Astrocyte (in vitro differentiated cells and primary cell): ENCODE measurements around the gene BRMS1. TPM values are rescaled to one million over a fixed set of nuclear protein-coding genes. Genes with fewer than 3 reads are reported as not detected.

ENCODE experiments used
- DNase-seq: peaks from one replicate; pipeline ENCODE4 v3.0.0-alpha.2; 2010; ENCODE audit warnings: low read depth
- FAIRE-seq: peaks from 2 replicates; lab custom pipeline; 2011; peaks lifted over from hg19 to GRCh38; lab: Jason Lieb, UNC
- H2AFZ ChIP-seq: 2 replicates; pipeline ENCODE4 v1.6.0; 2012; ENCODE audit warnings: low read depth, low read length, inconsistent platforms
- H3K27ac ChIP-seq: 2 replicates; pipeline ENCODE4 v1.5.1; 2011; ENCODE audit warnings: low read depth, low read length, inconsistent platforms
- H3K27me3 ChIP-seq: 2 replicates; pipeline ENCODE4 v1.6.0; 2011; ENCODE audit warnings: low read length, inconsistent platforms; ENCODE audit not compliant: insufficient read depth
- H3K36me3 ChIP-seq: 2 replicates; pipeline ENCODE4 v1.5.1; 2011; ENCODE audit warnings: low read length, inconsistent platforms; ENCODE audit not compliant: insufficient read depth
- H3K4me1 ChIP-seq: 2 replicates; pipeline ENCODE4 v1.5.1; 2011; ENCODE audit warnings: low read length, inconsistent platforms; ENCODE audit not compliant: insufficient read depth
- H3K4me2 ChIP-seq: 2 replicates; pipeline ENCODE4 v1.6.0; 2012; ENCODE audit warnings: low read length, inconsistent platforms
- H3K4me3 ChIP-seq: 2 replicates; pipeline ENCODE4 v1.5.1; 2011; ENCODE audit warnings: low read depth, mild to moderate bottlenecking, low read length, inconsistent platforms; ENCODE audit not compliant: insufficient read depth
- H3K79me2 ChIP-seq: 2 replicates; pipeline ENCODE4 v1.6.0; 2012; ENCODE audit warnings: mild to moderate bottlenecking, low read length, inconsistent platforms; ENCODE audit not compliant: insufficient read depth
- H3K9ac ChIP-seq: 2 replicates; pipeline ENCODE4 v1.6.0; 2012; ENCODE audit warnings: mild to moderate bottlenecking, low read length, inconsistent platforms
- H3K9me3 ChIP-seq: 2 replicates; pipeline ENCODE4 v1.5.1; 2012; ENCODE audit warnings: low read depth, mild to moderate bottlenecking, low read length, inconsistent platforms; ENCODE audit not compliant: insufficient read depth
- H4K20me1 ChIP-seq: 2 replicates; pipeline ENCODE4 v1.6.0; 2012; ENCODE audit warnings: low read length, inconsistent platforms; ENCODE audit not compliant: insufficient read depth
- H3K27ac Mint-ChIP-seq: one replicate; pipeline ENCODE4 v1.8.0; 2021; ENCODE audit warnings: mild to moderate bottlenecking, mixed read lengths; ENCODE audit not compliant: unreplicated experiment
- H3K27me3 Mint-ChIP-seq: one replicate; pipeline ENCODE4 v1.8.0; 2021; ENCODE audit warnings: low read depth, mixed read lengths; ENCODE audit not compliant: unreplicated experiment
- H3K36me3 Mint-ChIP-seq: one replicate; pipeline ENCODE4 v1.8.0; 2021; ENCODE audit warnings: low read depth, mixed read lengths; ENCODE audit not compliant: unreplicated experiment
- H3K4me1 Mint-ChIP-seq: one replicate; pipeline ENCODE4 v1.8.0; 2021; ENCODE audit warnings: low read depth, mixed read lengths; ENCODE audit not compliant: unreplicated experiment
- H3K4me3 Mint-ChIP-seq: one replicate; pipeline ENCODE4 v1.8.0; 2021; ENCODE audit warnings: mild to moderate bottlenecking, moderate library complexity, mixed read lengths; ENCODE audit not compliant: unreplicated experiment
- H3K9me3 Mint-ChIP-seq: one replicate; pipeline ENCODE4 v1.8.0; 2021; ENCODE audit warnings: mild to moderate bottlenecking, mixed read lengths; ENCODE audit not compliant: unreplicated experiment
- CTCF ChIP-seq: IDR thresholded peaks from 2 replicates; pipeline ENCODE4 v1.5.1; 2011; ENCODE audit warnings: low read depth, mild to moderate bottlenecking, inconsistent platforms, low read length, moderate library complexity; ENCODE audit not compliant: insufficient read depth
- EZH2 ChIP-seq: IDR thresholded peaks from 2 replicates; pipeline ENCODE4 v1.6.1; 2012; ENCODE audit warnings: mild to moderate bottlenecking, low read length, inconsistent platforms; ENCODE audit not compliant: insufficient read depth
- total RNA-seq: library from RNA; stranded (reverse); gene quantifications from 2 replicates; pipeline ENCODE4 v1.2.1, GENCODE V29; 2021

The BRMS1 gene
- total RNA-seq, 1 donor from 2014 or later: 47.8 TPM

GRCh38 chr11:66367561-66368312, 22.8 kb upstream of the BRMS1 start:
- H3K4me3 Mint-ChIP-seq: no peak overlapping the region
- peaks cover 5% of the 10 kb centered on the region for H3K36me3 Mint-ChIP-seq

DNA sequence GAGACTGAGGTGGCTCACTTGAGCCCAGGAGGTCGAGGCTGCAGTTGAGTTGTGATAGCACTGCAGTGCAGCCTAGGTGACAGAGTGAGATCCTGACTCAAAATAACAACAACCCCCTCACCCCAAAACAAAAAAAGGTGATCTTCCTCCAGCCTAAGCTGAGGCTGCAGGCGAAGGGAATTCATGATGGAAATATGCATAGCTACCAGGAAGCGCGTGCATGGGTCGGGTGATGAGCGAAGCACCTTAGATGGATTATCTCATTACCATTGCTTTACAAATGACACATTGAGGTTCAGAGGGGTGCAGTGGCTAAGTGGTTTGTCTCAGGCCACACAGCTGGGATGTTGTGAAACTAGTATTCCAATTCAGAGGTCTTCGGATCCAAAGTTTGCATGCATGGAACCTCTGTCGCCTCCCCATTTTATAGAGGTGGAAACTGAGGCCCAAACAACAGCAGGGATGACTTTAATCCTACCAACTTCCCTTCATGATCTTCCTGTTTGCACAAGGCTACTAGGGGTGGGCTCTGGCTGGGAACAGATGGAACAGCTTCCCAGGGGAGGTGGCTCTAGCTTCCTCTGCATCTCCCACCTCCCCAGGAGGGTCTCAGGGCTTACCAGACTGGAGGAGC, 22.1 kb upstream of the BRMS1 start:
- FAIRE-seq (no peak), DNase-seq (no peak)
- Histone ChIP-seq H4K20me1 (no peaks in the 10 kb centered on the region), H3K27me3 (no peaks in the 10 kb centered on the region), H3K4me1 (peaks cover 12% of the 10 kb centered on the region), H3K79me2 (no peaks in the 10 kb centered on the region), H3K4me3 (no peak overlapping the region), H3K36me3 (no peaks in the 10 kb centered on the region), H3K27ac (no peak overlapping the region), H2AFZ (no peak overlapping the region), H3K9me3 (no peaks in the 10 kb centered on the region), H3K4me2 (no peak overlapping the region), H3K9ac (no peak overlapping the region)
- H3K36me3 Mint-ChIP-seq: peaks cover 7% of the 10 kb centered on the region
- H3K27ac Mint-ChIP-seq: no peak overlapping the region
- no peaks in the 10 kb centered on the region for H3K27me3 Mint-ChIP-seq
- H3K4me3 Mint-ChIP-seq: no peak overlapping the region
- TF ChIP-seq CTCF (no peak), EZH2 (no peak)
- no peaks in the 10 kb centered on the region for H3K9me3 Mint-ChIP-seq
- H3K4me1 Mint-ChIP-seq: peaks cover 10% of the 10 kb centered on the region

More at GRCh38 chr11:66367561-66368312, 22.8 kb upstream of the BRMS1 start:
- Histone ChIP-seq H3K4me1 (peaks cover 12% of the 10 kb centered on the region), H3K9ac (no peak overlapping the region), H3K36me3 (no peaks in the 10 kb centered on the region), H3K27ac (no peak overlapping the region), H3K79me2 (no peaks in the 10 kb centered on the region), H4K20me1 (no peaks in the 10 kb centered on the region), H3K9me3 (no peaks in the 10 kb centered on the region), H3K4me3 (no peak overlapping the region), H3K4me2 (no peak overlapping the region), H2AFZ (no peak overlapping the region), H3K27me3 (peaks cover 6% of the 10 kb centered on the region)
- DNase-seq: no peak
- no peaks in the 10 kb centered on the region for H3K9me3 Mint-ChIP-seq
- no peaks in the 10 kb centered on the region for H3K27me3 Mint-ChIP-seq
- TF ChIP-seq CTCF (no peak), EZH2 (no peak)
- no peak overlapping the region for H3K27ac Mint-ChIP-seq
- peaks cover 10% of the 10 kb centered on the region for H3K4me1 Mint-ChIP-seq
- no peak for FAIRE-seq
